OCI-M2 (cell line): ENCODE measurements around the gene CAMK4.
A peak's percentile ranks its signal among the peaks of the same experiment; 100 is the strongest.

Experiments
- DNase-seq: peaks from one replicate; lab custom pipeline; 2025; ENCODE audit not compliant: unreplicated experiment; lab: John Stamatoyannopoulos, UW

Gene CAMK4

GRCh38 chr5:111480346-111480745, 256.2 kb downstream of the CAMK4 start:
- no peak for DNase-seq

DNA sequence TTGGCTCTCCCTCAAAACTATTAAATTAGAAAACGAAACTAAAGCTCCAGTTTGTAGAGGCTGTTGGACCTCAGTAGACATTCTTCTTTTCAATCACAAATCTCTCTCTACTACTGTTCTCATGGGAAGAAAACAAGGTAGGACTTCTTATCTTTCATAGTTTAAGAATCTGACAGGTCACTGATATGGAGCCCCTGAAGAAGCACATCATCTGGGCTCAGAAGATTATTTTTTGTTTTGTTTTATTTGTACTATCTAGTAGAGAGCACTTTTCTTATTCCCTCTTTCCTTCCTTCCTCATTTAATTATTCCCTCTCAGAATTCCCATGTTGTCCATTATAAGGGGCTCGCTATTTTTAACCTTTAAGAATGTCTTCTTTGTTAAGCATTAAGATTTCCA, 261.9 kb downstream of the CAMK4 start:
- DNase-seq, result no peak

GRCh38 chr5:111486926-111487325, 262.7 kb downstream of the CAMK4 start:
- DNase-seq, result no peak

- DNase-seq, result no peak
Observed at GRCh38 chr5:111488353-111488752, 264.2 kb downstream of the CAMK4 start.

- no peak for DNase-seq
Observed at GRCh38 chr5:111493031-111493430, 268.8 kb downstream of the CAMK4 start.

DNA sequence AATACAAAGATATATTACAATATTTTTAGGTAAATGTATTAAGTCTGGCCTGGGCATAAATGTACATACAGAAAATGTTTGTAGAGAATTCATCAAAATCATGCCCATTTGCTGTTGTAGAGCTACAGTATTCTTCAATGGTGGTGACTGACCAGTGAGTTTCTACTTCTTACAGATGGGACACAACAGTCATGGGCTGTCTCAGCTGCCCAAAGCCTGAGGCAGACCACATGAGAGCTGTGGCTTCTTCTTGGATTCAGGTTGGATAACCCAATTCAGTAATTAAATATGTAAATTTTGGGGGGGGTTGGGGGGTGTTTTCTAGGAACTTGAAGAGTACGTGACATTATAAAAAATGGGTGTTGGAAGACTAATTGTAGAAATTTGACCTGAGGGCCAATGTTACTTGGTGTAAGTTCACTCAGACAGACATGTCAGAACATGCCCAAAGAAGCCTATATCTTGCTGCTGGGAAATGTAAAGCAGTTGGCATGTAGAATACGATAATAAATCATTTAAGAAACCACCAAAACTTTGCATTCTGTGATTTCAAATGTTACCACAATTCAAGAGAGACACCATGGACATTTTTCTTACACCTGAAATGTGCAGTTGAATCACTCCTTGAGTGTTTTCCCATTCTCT, 270.3 kb downstream of the CAMK4 start:
- no peak for DNase-seq

GRCh38 chr5:111495159-111495558, 271.0 kb downstream of the CAMK4 start:
- no peak for DNase-seq

DNA sequence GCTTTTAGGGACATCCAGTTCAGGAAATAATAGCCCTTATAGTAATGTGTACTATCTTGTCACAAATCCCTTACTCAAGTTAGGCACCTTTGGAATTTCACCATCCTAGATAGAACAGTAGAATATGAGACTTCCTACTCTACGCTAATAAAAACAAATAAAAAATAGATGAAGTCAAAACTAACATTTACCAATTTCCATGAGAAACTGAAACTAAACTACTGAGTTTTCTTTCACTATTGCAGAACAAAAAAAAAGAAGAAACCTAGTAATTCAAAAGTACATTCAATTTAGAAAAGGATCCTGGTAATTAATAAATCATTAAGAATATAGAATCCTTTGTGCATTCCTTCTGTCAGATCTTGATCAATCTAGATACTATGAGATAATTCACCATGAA, 274.2 kb downstream of the CAMK4 start:
- no peak for DNase-seq

DNA sequence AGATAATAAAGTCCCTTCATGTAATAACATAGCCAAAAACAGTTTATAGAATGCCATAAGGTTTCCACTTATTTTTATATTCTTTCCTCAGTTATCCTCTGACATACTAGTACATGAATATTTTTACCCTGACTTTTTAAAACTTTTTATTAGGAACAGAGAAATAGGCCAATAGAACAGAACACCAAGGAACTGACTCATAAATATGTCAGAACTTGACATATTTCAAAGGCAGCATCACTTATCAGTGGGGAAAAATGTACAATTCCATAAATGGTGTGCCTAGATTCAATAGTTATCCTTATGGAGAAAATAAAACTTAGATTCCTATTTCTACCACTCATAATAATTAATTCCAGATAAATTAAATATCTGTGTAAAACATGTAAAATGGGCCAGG, 278.8 kb downstream of the CAMK4 start:
- no peak for DNase-seq

DNA sequence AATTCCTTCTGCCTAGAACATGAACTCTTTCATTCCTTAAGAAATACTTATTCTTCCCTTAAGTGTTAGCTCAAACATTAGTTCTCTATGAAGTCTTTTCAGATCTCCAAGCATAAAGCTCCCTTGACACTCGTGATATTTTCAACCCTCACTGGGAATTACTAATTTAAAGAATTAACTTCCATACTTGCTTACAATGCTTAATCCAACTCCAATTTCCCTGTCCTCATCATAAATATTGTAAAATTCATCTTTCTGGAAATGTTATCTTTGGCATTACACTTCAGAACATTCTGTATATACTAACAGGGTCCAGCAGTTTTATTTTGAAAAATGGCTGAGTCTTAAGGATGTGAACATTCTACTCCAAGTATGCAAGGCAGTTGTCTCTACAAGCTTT, 280.9 kb downstream of the CAMK4 start:
- DNase-seq, result no peak

DNA sequence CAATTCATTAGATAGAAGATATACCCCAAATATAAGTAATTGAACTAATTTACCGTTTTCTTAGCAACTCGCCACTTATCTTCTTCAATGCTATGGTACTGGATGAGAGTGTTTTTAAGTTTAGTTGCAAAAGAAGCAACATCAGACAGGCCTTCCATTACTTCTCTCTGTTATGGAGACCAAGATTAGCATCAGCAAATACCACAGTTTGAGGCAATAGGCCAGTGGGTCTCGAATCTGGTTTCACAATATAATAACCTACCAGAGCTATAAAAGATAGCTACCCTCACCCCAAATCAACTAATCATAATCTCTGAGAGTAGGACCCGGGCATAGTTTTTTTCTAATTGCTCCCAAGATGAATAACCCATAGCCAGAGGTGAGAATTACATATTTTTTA, 283.1 kb downstream of the CAMK4 start:
- no peak for DNase-seq

DNA sequence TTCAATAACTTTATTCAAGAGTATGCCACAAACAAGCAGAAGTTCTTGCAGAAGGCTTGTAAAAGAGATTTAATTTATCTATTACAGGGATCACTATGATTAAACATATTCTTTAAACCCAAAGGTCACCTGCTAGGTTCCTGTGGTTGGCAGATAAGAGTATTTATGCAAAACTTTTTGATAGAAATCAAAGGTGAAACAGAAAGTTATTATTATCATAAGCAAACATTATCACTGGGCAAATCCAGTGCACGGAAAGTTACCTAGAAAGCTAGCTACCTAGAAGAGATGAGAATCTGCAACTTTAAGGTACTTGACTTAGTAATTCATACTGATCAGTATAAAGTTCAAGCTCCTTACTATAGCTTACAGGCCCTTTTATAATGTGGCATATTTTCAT, 284.9 kb downstream of the CAMK4 start:
- no peak for DNase-seq

DNA sequence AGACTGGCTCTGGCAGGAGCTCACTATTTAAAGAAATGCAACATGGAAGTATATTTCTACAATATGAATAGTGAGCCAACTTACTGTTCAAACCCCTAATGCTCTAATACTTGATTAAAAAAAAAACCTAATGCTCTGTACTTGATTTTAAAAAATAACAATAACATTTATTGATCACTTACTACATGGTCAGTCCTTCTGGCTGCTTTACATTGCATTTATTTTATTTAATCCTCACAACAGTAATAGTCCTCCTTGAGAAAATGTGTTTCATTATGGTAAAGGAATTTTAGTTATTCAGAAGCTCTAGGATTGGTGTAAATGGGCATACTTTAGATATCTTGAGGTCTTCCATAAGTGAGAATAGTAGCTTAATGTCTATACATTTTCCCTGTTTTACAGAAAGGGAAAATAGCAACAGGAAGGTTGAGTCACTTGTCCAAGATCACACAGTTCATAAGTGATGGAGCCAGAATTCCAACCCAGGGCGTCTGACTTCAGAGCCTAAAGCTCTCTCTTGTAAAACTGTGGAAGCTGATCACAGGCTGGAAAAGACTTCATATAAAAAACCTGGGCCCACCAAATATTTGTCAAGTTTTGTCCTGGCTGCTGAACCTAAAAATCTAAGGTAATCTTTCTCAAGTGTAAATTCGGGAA, 287.1 kb downstream of the CAMK4 start:
- no peak for DNase-seq

GRCh38 chr5:111511831-111512374, 287.7 kb downstream of the CAMK4 start:
- DNase-seq, result no peak

DNA sequence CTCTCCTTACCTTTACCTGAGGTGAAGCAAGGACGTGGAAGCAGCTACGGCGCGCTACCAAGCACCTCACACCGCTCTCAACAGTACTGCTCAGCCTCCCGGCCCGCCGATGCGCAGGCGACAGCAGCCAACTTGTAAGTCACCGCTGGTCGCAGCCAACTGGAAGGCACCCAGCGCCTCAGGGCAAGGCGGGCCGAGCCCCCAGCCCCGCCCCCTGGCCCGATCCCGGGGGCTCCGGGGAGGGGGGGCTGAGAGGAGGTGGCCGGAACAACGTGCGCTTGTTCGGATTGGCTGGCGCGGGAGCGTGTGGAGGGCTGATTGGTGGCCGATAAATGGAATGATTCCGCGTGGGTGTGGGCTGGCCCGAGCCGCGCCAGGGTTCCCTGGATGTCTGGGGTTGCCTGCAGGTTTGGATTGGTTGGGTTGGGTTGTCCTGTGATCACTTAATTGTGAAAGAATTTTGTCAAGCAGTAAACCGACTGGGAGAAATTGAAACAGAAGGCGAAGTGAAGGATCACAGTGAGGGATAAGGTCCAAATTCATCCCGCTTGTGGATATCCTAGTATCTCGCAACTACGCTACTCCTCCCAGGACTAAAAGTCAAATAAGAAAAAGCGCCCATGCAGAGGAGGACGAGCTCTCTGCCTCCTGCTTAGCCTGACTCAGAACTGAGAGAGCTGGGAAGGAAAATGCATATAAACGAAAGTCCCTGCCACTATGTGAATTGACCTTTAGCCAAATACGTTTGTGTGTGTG, 288.4 kb downstream of the CAMK4 start, which contains the start of gene STARD4:
STARD4 (minus strand) TSS at position 161 of the 756 bp plus-strand sequence. CDS start 5,102 bp downstream, outside the sequence.
- peak; percentile 34 for DNase-seq

- no peak for DNase-seq
Observed at GRCh38 chr5:111513131-111513520, 288.9 kb downstream of the CAMK4 start.

DNA sequence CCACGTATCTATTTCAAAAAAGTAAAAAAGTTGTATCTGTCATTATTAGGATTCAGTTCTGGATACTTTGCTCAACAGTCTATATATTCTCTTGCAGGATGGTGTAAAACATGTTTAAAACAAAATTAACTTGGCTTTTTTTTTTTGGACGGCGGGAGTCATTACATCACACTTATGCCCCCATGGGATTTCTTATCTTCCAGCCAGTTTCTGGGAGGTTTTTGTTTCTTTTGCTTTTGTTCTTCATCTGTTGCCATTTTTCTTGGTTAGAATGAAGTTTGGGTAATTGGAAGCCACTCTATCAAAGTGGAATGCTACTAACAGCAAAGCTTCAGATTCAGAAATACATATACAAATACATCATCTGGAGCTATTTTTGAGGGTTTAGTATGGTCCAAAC, 289.9 kb downstream of the CAMK4 start:
- no peak for DNase-seq

GRCh38 chr5:111517853-111518501, 293.8 kb downstream of the CAMK4 start:
- DNase-seq, result no peak

- no peak for DNase-seq
Observed at GRCh38 chr5:111518777-111519176, 294.6 kb downstream of the CAMK4 start.

GRCh38 chr5:111520908-111521307, 296.7 kb downstream of the CAMK4 start:
- DNase-seq, result no peak

DNA sequence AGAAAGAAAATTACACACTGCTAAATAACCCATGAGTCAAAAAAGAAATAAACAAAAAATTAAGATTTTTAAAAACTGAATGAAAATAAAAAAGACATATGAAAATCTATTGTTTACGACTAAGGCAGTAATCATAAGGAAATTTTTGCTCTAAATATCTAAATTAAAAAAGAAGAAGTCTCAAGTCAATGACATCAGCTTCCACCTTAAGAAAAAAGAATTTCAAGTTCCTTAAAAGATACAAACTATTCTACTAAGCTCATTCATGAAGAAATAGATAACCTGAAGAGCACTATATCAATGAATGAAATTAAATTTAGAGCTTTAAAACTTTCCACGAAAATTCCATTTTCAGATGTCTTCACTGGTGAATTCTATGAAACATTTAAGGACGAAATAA, 303.9 kb downstream of the CAMK4 start:
- DNase-seq, result no peak
